ENCODE data around the gene METTL21C.

METTL21C gene

GRCh38 chr13:102667023-102667422, 27.8 kb downstream of the METTL21C start:
- no peak for DNase-seq (ENCODE audit: low spot score)

- no peak for DNase-seq (ENCODE audit: low spot score)
Measured at GRCh38 chr13:102659168-102659713, 35.6 kb downstream of the METTL21C start.

GRCh38 chr13:102658660-102659059, 36.2 kb downstream of the METTL21C start:
- DNase-seq (ENCODE audit: low spot score) = no peak

- DNase-seq (ENCODE audit: low spot score) = no peak
Measured at GRCh38 chr13:102657630-102658029, 37.2 kb downstream of the METTL21C start.

GRCh38 chr13:102654756-102655155, 40.1 kb downstream of the METTL21C start:
- DNase-seq (ENCODE audit: low spot score) = no peak

GRCh38 chr13:102651892-102652291, 43.0 kb downstream of the METTL21C start:
- no peak for DNase-seq (ENCODE audit: low spot score)

GRCh38 chr13:102651392-102651791, 43.5 kb downstream of the METTL21C start:
- DNase-seq (ENCODE audit: low spot score) = no peak

- DNase-seq (ENCODE audit: low spot score) = no peak
Measured at GRCh38 chr13:102650444-102650843, 44.4 kb downstream of the METTL21C start.

GRCh38 chr13:102648046-102648445, 46.8 kb downstream of the METTL21C start:
- DNase-seq (ENCODE audit: low spot score) = no peak

GRCh38 chr13:102645701-102646100, 49.1 kb downstream of the METTL21C start:
- DNase-seq (ENCODE audit: low spot score) = no peak

GRCh38 chr13:102643656-102644055, 51.2 kb downstream of the METTL21C start:
- no peak for DNase-seq (ENCODE audit: low spot score)

GRCh38 chr13:102642475-102642874, 52.4 kb downstream of the METTL21C start:
- peak; percentile 65 for DNase-seq (ENCODE audit: low spot score)

- DNase-seq (ENCODE audit: low spot score) = peak; percentile 30
Measured at GRCh38 chr13:102642029-102642428, 52.8 kb downstream of the METTL21C start.

GRCh38 chr13:102638741-102639140, 56.1 kb downstream of the METTL21C start:
- no peak for DNase-seq (ENCODE audit: low spot score)

Measured in D341Med (cell line).